ENCODE measurements around the gene SYT8.
"Not testable (repeated sequence)": the region's sequence is repeated elsewhere in the genome, so short reads cannot be mapped to it uniquely, and the experiment has no call there.

Gene SYT8, protein sequence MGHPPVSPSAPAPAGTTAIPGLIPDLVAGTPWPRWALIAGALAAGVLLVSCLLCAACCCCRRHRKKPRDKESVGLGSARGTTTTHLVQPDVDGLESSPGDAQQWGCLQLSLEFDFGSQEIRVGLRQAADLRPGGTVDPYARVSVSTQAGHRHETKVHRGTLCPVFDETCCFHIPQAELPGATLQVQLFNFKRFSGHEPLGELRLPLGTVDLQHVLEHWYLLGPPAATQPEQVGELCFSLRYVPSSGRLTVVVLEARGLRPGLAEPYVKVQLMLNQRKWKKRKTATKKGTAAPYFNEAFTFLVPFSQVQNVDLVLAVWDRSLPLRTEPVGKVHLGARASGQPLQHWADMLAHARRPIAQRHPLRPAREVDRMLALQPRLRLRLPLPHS

DNA sequence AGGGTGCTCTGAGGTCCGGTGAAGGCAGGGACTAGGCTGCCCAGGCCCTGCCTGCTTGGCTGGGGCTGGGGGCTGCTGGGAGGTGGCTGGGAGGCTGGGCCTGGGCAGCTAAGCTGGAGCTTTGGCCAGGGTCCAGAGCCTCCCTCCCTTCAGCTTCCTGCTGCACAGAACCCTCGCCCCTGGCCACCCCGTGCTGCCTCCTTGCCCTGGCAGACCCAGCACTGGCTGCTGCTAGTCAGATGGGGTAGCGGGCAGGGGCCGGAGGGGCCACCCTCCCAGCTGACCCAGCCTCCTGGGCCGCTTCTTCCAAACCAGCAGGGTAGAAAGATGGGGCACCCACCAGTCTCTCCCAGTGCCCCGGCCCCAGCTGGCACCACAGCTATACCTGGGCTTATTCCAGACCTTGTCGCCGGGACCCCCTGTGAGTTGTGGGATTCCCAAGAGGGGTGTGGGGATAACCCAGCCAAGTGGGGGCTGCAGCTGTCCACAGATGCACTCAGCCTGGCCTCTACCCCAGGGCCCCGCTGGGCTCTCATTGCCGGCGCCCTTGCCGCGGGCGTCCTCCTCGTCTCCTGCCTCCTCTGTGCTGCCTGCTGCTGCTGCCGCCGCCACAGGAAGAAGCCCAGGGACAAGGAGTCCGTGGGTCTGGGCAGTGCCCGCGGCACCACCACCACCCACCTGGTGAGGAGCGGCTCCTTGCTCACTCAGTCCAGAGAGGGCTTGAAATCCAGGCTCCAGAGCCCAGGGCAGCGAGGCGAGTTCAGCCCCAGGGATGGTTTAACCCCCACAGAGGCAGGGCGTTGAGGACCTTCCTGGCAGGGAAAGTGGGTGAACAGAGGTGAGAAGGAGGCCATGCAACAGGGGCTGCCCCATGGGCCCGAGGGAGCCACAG lies at the start of gene SYT8:
Gene SYT8, plus strand, starts transcription at position 212 of the 892 bp plus-strand sequence. Its CDS starts 116 bp downstream, at position 328.
- DNase-seq: no peak

DNA sequence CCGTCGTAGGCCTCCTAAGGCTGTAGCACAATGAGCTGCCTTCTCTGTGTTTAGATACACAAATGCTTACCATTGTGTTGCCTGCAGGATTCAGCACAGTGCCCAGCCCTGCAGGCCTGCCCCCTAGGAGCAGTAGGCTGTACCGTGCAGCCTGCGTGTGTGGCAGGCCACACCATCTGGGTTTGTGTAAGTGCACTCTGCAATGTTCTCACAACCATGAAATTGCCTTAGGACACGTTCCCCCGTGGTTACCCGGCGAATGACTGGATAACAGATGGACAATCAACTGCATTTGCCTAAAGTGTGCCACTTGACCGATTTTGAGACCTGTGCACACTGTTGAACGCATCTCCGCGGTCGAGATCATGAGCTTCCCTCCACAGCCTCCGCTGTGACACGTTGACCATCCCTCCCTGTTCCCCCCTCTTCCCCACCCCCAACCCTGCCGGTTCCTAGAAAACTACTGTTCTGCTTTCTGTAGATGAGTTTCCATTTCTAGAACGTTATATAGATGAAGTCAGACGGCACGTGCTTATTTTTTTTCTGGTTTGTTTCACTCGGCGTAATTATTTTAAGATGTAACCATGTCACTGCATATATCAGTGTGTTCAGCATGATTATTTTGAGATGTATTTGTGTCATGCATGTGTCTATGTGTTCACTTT lies 48.9 kb upstream of the SYT8 start:
- no peak for DNase-seq

DNA sequence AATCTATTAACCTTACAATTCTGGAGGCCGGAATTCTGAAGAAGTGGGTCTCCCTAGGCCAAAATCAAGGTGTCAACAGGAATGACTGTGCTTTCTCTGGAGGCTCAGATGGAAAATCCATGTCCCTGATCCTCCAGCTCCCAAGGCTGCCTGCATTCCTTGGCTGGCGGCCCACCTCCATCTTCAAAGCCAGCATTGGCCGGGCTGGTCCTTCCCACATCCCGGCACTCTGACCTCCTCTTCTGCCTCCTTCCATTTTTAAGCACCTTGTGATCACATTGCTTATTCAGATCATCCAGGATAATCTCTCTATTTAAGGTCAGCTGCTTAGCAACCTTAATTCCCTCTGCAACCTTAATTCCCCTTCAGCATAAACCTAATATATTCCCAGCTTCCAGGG lies 48.3 kb upstream of the SYT8 start:
- no peak for DNase-seq

DNA sequence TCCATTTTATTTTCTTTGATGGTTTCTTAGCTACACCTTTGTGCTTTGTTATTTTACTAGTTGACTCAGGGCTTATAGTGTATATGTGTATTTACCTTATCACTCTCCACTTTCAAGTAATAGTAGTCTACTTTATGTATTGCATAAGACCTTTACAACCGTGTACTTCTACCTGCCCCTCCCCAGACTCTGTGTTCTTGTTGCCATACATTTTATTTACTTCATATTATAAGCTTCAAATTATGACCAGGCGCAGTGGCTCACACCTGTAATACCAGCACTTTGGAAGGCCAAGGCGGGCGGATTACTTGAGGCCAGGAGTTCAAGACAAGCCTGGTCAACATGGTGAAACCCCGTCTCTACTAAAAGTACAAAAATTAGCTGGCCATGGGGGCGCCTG lies 42.9 kb upstream of the SYT8 start:
- no peak for DNase-seq

DNA sequence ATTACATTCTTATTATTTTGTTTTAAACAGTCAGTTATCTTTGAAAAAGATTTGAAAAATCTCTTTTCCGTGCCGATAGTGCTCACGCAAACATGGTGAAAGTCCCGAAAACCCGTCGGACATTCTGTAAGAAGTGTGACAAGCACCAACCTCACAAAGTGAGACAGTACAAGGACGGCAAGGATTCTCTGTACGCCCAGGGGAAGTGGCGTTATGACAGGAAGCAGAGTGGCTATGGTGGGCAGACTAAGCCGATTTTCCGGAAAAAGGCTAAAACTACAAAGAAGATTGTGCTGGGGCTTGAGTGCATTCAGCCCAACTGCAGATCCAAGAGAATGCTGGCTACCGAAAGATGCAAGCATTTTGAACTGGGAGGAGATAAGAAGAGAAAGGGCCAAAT lies 42.3 kb upstream of the SYT8 start:
- DNase-seq: no peak

DNA sequence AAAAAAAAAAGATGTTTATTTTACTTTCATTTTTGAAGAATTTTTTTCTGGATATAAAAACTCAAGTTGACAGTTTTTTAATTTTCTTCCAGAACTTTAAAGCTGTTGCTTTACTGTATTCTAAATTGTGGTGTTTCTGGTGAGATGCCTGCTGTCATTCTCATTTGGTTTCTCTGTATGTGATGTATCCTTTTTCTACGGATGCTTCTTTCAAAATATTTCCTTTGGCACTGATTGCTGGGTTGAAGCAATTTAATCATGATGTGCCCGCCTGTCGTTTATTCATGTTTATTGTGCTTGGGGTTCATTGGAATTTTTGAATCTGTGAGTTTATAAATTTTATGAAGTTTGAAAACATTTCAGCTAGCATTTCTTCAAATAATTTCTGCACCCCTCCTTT lies 41.7 kb upstream of the SYT8 start:
- DNase-seq: no peak

DNA sequence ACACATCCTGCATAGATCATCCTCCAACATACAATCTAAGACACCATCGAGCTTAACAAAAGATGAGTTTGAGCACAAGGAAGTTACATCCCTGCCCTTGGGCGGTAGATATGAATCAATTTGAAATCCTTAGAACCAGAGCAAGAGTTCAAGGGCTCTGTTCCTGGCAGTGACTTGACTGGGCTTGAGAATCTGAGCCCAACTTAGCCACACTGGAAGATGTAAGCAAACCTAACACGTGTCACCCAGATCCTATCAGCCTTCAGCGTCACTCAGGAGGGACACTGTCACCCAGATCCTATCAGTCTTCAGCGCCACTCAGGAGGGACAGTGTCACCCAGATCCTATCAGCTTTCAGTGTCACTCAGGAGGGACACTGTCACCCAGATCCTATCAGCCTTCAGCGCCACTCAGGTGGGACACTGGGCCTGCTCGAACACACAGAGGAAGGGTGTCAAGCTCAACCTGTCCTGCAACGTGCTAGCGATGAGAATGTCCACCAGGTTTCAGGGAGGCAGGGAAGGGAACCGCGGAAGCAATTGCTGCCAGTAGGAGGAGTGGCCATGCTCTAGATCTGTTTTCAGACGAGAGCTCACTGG lies 38.3 kb upstream of the SYT8 start:
- DNase-seq: no peak

DNA sequence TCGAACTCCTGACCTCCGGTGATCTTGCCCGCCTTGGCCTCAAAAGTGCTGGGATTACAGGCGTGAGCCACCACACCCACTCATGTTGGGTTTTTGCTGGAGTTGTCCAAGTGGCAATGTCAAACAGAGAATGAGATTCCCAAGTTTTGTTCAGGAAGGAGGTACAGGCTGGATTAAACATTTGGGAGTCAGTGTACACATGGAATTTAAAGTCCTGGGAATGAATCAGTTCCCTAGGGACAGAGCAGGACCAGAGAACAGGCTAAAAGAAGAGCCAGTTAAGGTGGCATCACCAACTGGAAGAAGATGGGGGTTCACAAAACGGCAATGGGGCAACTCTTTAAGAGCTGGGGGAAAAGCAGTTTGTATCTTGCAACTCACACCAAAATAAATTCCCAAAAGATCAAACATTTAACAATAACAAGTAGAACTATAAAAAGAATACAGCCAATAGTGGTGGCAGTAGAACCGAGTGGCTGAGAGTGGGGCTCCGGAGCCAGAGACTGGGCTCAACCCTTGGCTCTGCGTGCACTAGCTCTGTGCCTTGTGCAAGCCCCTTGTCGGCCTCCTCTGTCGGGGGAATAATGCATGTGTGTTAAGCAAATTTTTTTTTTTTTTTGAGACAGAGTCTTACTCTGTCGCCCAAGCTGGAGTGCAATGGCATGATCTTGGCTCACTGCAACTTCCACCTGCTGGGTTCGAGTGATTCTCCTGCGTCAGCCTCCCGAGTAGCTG lies 37.2 kb upstream of the SYT8 start:
- no peak for DNase-seq

DNA sequence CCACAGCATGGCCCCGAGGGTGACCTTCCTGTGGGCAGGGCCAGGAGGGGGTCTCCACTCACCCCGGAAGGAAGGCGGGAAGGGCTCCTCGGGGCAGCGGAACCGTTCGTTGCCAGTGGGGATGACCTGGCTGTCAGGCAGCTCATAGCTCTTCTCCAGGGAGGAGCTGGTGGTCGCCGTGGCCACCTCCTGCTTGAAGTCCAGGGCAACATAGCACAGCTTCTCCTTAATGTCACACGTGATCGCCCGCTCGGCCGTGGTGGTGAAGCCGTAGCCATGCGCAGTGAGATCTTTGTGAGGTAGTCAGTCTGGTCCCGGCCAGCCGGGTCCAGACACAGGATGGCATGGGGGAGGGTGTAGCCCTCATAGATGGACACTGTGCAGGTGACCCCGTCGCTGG lies 31.5 kb upstream of the SYT8 start:
- no peak for DNase-seq

DNA sequence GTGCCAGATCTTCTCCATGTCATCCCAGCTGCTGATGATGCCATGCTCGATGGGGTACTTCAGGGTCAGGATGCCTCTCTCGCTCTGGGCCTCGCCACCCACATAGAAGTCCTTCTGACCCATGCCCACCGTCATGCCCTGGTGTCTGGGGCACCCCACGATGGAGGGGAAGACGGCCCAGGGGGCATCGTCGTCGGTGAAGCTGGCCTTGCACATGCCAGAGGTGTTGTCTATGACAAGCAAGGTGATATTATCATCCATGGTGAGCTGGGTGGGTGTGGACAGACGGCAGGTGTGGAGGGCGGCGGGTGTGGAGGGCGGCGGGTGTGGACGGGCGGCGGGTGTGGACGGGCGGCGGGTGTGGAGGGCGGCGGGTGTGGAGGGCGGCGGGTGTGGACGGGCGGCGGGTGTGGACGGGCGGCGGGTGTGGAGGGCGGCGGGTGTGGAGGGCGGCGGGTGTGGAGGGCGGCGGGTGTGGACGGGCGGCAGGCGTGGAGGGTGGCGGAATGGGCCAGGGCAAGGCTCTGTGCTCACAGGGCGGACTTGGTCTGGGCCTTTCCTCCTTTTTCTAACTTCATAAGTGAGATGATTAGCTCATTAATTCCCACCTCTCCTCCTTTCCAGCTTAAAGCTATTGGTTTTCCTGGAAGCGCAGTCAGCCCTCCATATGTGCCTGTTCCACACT lies 30.8 kb upstream of the SYT8 start:
- not testable (repeated sequence) for DNase-seq

DNA sequence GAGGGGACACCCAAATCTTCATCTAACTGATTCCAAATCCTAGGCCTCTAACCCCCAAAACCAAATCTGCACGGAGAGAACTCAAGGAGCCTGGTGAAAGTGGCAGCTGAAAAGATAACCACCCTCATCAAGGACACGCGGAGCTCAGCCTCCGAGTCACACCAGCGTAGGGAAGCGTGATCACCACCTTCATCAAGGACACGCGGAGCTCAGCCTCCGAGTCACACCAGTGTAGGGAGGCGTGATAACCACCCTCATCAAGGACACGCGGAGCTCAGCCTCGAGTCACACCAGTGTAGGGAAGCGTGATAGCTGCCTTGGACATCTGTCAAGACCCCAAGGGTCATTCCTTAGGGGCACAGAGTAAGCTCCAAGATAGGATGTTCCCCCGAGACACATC lies 29.3 kb upstream of the SYT8 start:
- DNase-seq: no peak

DNA sequence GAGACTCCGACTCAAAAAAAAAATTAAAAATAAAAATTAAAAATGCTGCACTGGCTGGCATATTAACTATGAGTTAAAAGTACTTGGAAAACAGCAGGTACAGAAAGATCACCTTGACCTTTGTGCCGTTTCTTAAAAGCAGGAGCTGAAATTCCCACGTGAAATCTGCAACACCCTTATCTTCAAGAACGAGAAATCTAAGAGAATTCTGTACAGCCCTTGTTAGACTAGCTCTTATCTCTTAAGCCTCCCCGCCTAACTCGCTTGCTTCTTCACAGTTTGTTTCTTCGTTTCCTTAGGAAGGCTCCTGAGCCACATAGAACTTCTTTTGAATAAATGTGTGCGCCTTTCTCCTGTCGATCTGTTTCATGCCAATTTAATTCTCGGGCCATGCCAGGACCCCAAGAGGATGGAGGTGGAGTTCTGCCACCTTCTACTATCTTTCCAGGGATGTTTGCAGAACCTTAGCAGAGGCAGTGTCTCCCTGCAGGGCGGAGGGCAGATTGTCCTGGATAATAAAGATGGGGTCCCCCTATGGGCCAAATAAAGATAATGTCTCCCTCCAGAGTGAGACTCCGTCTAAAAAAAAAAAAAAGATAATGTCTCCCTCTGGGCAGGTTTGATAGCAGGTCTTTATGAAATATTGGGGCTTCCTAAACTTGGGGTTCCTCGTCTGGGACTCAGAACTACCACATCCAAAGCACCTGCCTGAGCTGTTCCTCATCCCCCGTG lies 27.4 kb upstream of the SYT8 start:
- DNase-seq: no peak

DNA sequence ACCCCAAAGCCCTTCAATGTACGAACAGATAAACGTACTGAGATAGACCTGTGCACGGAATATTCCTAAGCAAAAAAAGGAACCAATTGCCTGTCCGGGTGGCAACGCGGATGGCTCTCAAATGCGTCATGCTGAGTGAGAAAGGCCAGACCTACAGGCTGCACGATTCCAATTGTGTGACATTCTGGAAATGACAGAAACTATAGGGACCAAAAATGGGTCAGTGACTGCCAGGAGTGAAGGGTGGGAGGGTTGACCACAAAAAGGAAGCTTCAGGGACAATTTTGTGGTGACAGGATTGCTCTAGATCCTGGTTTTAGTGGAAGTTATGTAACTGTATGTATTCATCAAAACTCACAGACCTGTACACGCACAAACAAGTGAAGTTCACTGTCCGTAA lies 24.0 kb upstream of the SYT8 start:
- no peak for DNase-seq

DNA sequence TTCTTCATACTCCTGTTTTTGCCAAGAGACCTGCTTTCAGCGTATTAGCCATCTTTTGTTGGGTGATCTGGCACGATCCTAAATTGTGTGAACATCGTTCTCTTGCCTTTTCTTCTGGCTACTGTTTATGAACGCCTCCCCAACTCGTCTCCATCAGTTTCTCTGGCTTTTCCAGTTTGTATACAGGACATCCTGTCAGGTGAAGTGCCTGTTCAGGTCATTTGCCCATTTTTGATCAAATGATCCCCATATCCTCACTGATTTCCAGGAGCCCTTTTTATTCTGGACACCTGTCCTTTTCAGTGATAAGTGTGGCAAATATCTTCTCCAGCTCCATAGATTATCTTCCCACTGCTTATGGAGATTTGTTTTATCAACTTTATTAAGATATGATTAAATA lies 22.5 kb upstream of the SYT8 start:
- no peak for DNase-seq

DNA sequence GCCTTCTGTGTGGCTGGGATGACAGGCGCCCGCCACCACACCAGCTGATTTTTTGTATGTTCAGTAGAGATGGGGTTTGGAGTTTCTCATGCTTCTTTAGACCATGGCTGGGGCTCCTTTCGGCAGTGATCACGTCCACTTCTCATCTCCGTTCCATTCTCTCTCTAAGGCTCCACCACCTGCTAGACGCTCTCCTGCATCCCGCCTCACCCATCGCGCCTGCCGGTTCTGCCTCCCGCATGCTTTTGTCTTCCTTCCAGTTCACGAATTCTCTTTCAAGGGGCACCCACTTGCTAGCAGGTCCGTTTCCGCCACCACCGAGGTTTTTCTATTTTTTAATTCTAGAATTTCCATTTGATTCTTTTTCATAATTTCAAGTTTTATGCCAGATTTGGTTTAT lies 22.0 kb upstream of the SYT8 start:
- no peak for DNase-seq

DNA sequence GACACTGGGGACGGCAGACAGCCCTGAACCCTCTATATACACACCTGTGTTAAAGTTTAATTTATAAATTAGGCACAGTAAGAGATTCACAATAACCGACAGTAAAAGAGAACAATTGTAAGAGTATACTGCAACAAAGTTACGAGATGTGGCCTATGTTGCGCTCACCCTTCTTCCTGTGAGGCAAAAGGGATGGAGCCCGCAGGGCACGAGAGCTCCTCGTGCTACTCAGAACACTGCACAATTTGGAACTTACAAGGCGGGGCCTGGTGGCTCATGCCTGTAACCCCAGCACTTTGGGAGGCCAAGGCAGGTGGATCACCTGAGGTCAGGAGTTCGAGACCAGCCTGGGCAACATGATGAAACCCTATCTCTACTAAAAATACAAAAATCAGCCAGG lies 21.4 kb upstream of the SYT8 start:
- not testable (repeated sequence) for DNase-seq

DNA sequence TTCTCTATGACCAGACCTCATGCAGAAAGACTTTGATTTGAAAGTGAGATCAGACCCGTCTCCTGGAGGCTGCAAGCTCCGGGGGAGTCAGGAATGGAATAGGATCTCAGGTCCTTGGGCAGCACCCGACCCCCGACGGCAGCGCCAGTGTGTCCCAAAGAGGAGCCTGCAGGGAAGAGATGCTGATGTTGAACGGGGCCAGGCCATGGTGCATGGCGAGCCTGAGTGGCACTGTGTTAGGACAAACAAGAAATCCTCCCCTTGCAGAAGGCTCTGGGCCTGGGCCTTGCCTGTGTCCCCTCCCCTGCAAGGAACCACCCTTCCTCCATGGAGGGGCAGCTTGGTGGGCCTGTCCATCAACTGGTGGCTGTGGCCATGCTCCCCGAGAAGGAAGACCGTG lies 20.1 kb upstream of the SYT8 start:
- no peak for DNase-seq

DNA sequence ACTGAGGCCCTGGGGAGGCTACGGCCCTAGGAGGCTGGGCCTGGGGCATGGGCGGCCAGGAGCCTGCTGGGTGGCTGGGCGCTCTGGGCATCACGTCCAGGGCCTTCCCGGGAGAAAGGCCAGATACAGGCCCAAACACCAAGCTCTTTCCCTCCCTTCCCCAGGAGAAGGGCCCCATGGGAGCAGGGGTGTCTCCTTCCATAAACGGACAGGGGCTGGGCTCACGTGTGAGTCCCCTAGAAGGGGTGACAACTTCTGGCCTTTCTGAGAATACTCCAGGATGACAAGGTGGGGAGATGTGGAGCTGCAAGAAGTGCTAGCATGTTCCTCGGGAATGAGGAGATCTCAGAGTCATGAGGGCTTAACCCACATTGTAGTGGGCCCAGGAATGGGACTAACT lies 19.5 kb upstream of the SYT8 start:
- DNase-seq: no peak

DNA sequence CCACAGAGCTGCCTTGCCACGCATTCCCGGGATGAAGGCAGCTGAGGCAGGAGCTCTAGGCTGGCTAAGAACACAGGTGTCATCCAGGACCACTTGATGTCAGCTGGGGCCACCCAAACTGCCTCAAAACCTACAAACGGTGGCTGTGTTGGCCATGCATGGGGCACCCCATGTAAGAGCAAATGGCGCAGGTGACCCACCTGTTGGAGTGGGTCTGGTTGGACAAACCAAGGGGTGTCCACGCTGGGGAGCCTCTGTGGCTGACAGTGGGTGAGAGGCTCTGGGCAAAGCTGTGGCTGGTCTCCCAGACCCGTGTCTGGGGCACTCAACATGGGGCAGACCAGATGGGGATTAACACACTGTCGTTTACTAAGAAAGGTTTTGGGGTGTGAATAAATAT lies 19.0 kb upstream of the SYT8 start:
- no peak for DNase-seq

DNA sequence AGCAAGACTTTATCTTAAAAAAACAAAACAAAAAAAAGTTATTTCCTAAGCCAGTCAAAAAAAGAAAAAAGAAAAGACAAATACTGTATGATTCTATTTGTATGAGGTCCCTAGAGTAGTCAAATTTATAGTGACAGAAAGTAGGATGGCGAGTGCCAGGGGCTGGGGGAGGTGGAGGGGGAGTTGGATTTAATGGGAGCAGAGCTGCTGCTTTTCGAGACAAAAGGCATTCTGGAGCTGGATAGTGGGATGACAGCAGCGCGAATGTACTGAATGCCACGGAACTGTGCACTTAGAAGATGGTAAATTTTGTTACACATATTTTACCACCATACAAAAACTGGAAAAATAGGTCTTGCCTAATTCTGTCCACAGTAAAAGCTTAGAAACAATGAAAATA lies 17.8 kb upstream of the SYT8 start:
- DNase-seq: no peak

DNA sequence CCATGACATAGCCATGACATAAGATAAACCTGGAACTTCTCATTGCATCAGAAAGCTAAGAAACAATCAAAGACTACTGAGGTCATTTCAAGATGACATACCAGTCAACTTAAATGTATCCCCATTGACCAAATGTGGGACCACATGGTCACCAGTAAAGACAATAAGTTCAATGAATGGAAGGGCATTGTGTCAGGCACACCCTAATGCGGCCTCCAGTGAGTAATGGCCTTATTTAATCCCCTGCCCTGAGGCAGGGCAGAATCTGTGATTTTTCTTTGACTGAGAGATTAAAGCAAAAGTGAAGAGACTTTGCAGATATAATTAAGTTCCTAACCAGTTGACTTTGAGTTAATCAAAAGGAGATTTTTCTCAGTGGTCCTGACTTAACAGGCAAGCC lies 17.3 kb upstream of the SYT8 start:
- no peak for DNase-seq

Measured in NCI-H1694 treated with DMSO at 0.1 percent for 48 hours (cell line).